Stimulated activated CD4-positive, alpha-beta T cell treated with anti-CD3 and anti-CD28 coated beads, Interleukin-12 subunit alpha, Interleukin-12 subunit beta, amount 100 ng/mL, for 48 hours (primary cell): ENCODE data around the gene MED12.

Source experiments
- DNase-seq, 3 donors: peaks; one replicate each; pipeline ENCODE4 v3.0.0-alpha.2; 2020; ENCODE audit warnings: low read depth in 2 of 3, low spot score in 1 of 3

The MED12 gene

GRCh38 chrX:71184803-71185495, 66.6 kb downstream of the MED12 start:
- DNase-seq, result no peak

- no peak for DNase-seq
Measured at GRCh38 chrX:71191248-71191647, 72.9 kb downstream of the MED12 start.
